Activated T-cell treated with anti-CD3 and anti-CD28 coated beads for 1 hour (primary cell): ENCODE results near the gene CCP110.

Experiments
- DNase-seq: peaks from one replicate; pipeline ENCODE4 v3.0.0-alpha.2; 2020; ENCODE audit warnings: low read depth

Gene CCP110

GRCh38 chr16:19555186-19555937, 31.6 kb downstream of the CCP110 start, which contains the start of gene VPS35L:
VPS35L (plus strand) TSS chr16:19555703; CDS start chr16:19555730, 27 bp downstream.
- peak; percentile 91 for DNase-seq

GRCh38 chr16:19555938-19556771, 32.4 kb downstream of the CCP110 start:
- no peak for DNase-seq

- no peak for DNase-seq
Observed at GRCh38 chr16:19559242-19559910, 35.6 kb downstream of the CCP110 start.

- no peak for DNase-seq
Observed at GRCh38 chr16:19560078-19560477, 36.3 kb downstream of the CCP110 start.

GRCh38 chr16:19563377-19563776, 39.6 kb downstream of the CCP110 start:
- DNase-seq = no peak

- DNase-seq = no peak
Observed at GRCh38 chr16:19566362-19566761, 42.6 kb downstream of the CCP110 start.

- DNase-seq = no peak
Observed at GRCh38 chr16:19567560-19567959, 43.8 kb downstream of the CCP110 start.

GRCh38 chr16:19573997-19574396, 50.3 kb downstream of the CCP110 start:
- DNase-seq = no peak

GRCh38 chr16:19574615-19575014, 50.9 kb downstream of the CCP110 start:
- no peak for DNase-seq

- no peak for DNase-seq
Observed at GRCh38 chr16:19578378-19578971, 54.7 kb downstream of the CCP110 start.

- no peak for DNase-seq
Observed at GRCh38 chr16:19582050-19582831, 58.5 kb downstream of the CCP110 start.

GRCh38 chr16:19583665-19584300, 60.0 kb downstream of the CCP110 start:
- no peak for DNase-seq

GRCh38 chr16:19588661-19589060, 64.9 kb downstream of the CCP110 start:
- DNase-seq = no peak

- no peak for DNase-seq
Observed at GRCh38 chr16:19589106-19589505, 65.4 kb downstream of the CCP110 start.

- DNase-seq = no peak
Observed at GRCh38 chr16:19589771-19590302, 66.1 kb downstream of the CCP110 start.

- DNase-seq = no peak
Observed at GRCh38 chr16:19595043-19595767, 71.5 kb downstream of the CCP110 start.

GRCh38 chr16:19598805-19599510, 75.2 kb downstream of the CCP110 start:
- DNase-seq = no peak

GRCh38 chr16:19599968-19600716, 76.4 kb downstream of the CCP110 start:
- no peak for DNase-seq
